Liver (tissue), 9 donors: ENCODE data around the gene QARS1. TPM values are rescaled to one million over a fixed set of nuclear protein-coding genes. Genes with fewer than 3 reads are reported as not detected.

ENCODE experiments used
- DNase-seq: peaks from one replicate; pipeline ENCODE4 v3.0.0-alpha.2; 2017; ENCODE audit warnings: low spot score
- H3K27ac ChIP-seq, 2 donors: one replicate each; pipeline ENCODE4 v1.7.0; 2013; ENCODE audit warnings: inconsistent platforms in 2 of 2, low read length in 2 of 2, control low read depth in 1 of 2, low read depth in 1 of 2, mild to moderate bottlenecking in 1 of 2
- H3K27me3 ChIP-seq, 4 donors: one replicate each; pipeline versions ENCODE4 v1.6.1 to v1.7.0; 2013; ENCODE audit warnings: low read length in 3 of 4, inconsistent platforms in 1 of 4, mild to moderate bottlenecking in 1 of 4, moderate library complexity in 1 of 4; ENCODE audit not compliant: control insufficient read depth in 4 of 4, insufficient read depth in 4 of 4
- H3K36me3 ChIP-seq, 4 donors: one replicate each; pipeline versions ENCODE4 v1.6.1 to v1.7.0; 2013; ENCODE audit warnings: low read length in 3 of 4, mild to moderate bottlenecking in 3 of 4, low read depth in 1 of 4, moderate library complexity in 1 of 4; ENCODE audit not compliant: control insufficient read depth in 4 of 4, insufficient read depth in 3 of 4
- H3K4me1 ChIP-seq, 4 donors: one replicate each; pipeline versions ENCODE4 v1.6.1 to v1.7.0; 2013; ENCODE audit warnings: low read length in 3 of 4, mild to moderate bottlenecking in 3 of 4, moderate library complexity in 1 of 4; ENCODE audit not compliant: control insufficient read depth in 4 of 4, insufficient read depth in 4 of 4
- H3K4me3 ChIP-seq, 3 donors: one replicate each; pipeline versions ENCODE4 v1.6.1 to v1.7.0; 2013; ENCODE audit warnings: low read length in 3 of 3, control low read depth in 1 of 3, low read depth in 1 of 3, mild to moderate bottlenecking in 1 of 3
- H3K9ac ChIP-seq, 2 donors: one replicate each; pipeline ENCODE4 v1.7.0; 2013; ENCODE audit warnings: low read length in 2 of 2, mild to moderate bottlenecking in 2 of 2, moderate library complexity in 2 of 2, control low read depth in 1 of 2, low read depth in 1 of 2
- H3K9me3 ChIP-seq, 4 donors: one replicate each; pipeline versions ENCODE4 v1.6.1 to v1.7.0; 2013; ENCODE audit warnings: low read length in 3 of 4; ENCODE audit not compliant: control insufficient read depth in 4 of 4
- ATF3 ChIP-seq: IDR thresholded peaks from 2 replicates; pipeline ENCODE4 v1.6.1; 2016; ENCODE audit warnings: antibody characterized with exemption
- CTCF ChIP-seq: fragments of 150-350 bp; IDR thresholded peaks from 2 replicates; pipeline ENCODE4 v1.5.1; 2017; ENCODE audit warnings: improper control_type of control experiment, low read depth, low read length; ENCODE audit not compliant: missing input control
- EGR1 ChIP-seq, 2 donors: IDR thresholded peaks; 2 replicates each; pipeline ENCODE4 v1.6.1; 2016 to 2018; ENCODE audit warnings: antibody characterized with exemption in 2 of 2, low read depth in 2 of 2
- FOXA1 ChIP-seq: IDR thresholded peaks from 2 replicates; pipeline ENCODE4 v1.6.1; 2016; ENCODE audit warnings: antibody characterized with exemption
- FOXA2 ChIP-seq: IDR thresholded peaks from 2 replicates; pipeline ENCODE4 v1.6.1; 2016; ENCODE audit warnings: antibody characterized with exemption
- GABPA ChIP-seq, 2 donors: IDR thresholded peaks in 1 of 2; conservative IDR thresholded peaks in 1 of 2; 2 replicates each; pipeline ENCODE4 v1.6.1; 2016; ENCODE audit warnings: antibody characterized with exemption in 2 of 2, mild to moderate bottlenecking in 1 of 2, moderate library complexity in 1 of 2
- HNF4A ChIP-seq, 2 donors: conservative IDR thresholded peaks; 2 replicates each; pipeline ENCODE4 v1.6.1; 2016; ENCODE audit warnings: antibody characterized with exemption in 2 of 2, mild to moderate bottlenecking in 2 of 2
- HNF4G ChIP-seq: IDR thresholded peaks from 2 replicates; pipeline ENCODE4 v1.6.1; 2016; ENCODE audit warnings: antibody characterized with exemption
- JUND ChIP-seq, 2 donors: IDR thresholded peaks; 2 replicates each; pipeline ENCODE4 v1.6.1; 2016; ENCODE audit warnings: antibody characterized with exemption in 2 of 2
- MAX ChIP-seq: IDR thresholded peaks from 2 replicates; pipeline ENCODE4 v1.6.1; 2016; ENCODE audit warnings: antibody characterized with exemption
- NR2F2 ChIP-seq: IDR thresholded peaks from 2 replicates; pipeline ENCODE4 v1.6.1; 2016; ENCODE audit warnings: antibody characterized with exemption
- RAD21 ChIP-seq, 2 donors: IDR thresholded peaks; 2 replicates each; pipeline ENCODE4 v1.6.1; 2016; ENCODE audit warnings: antibody characterized with exemption in 2 of 2, mild to moderate bottlenecking in 2 of 2
- REST ChIP-seq: IDR thresholded peaks from 2 replicates; pipeline ENCODE4 v1.6.1; 2016; ENCODE audit warnings: antibody characterized with exemption, mild to moderate bottlenecking
- RXRA ChIP-seq, 2 donors: IDR thresholded peaks; 2 replicates each; pipeline ENCODE4 v1.6.1; 2017 to 2018; ENCODE audit warnings: antibody characterized with exemption in 2 of 2, mild to moderate bottlenecking in 1 of 2
- SP1 ChIP-seq: IDR thresholded peaks from 2 replicates; pipeline ENCODE4 v1.6.1; 2018; ENCODE audit warnings: antibody characterized with exemption, mild to moderate bottlenecking
- TAF1 ChIP-seq: conservative IDR thresholded peaks from 2 replicates; pipeline ENCODE4 v1.6.1; 2016; ENCODE audit warnings: antibody characterized with exemption, mild to moderate bottlenecking
- YY1 ChIP-seq: IDR thresholded peaks from 2 replicates; pipeline ENCODE4 v1.6.1; 2016; ENCODE audit warnings: antibody characterized with exemption, mild to moderate bottlenecking
- ZBTB33 ChIP-seq: IDR thresholded peaks from 2 replicates; pipeline ENCODE4 v1.6.1; 2016; ENCODE audit warnings: antibody characterized with exemption
- WGBS: extraction: QIAGEN DNeasy Blood & Tissue Kit; methylation state at CpG from one replicate; pipeline ENCODE4 v1.1.7; 2013; 5-methylcytosine and 5-hydroxymethylcytosine counted together
- polyA plus RNA-seq, 2 donors: library from polyadenylated mRNA; stranded (reverse) in 1 of 2; unstranded in 1 of 2; fragments of 200-250 nt in 1 of 2; fragments of >200 nt in 1 of 2; fragmentation: Nextera tagmentation in 1 of 2; extraction: Ambion mirVana in 1 of 2; gene quantifications; one replicate each; pipeline versions ENCODE4 v1.2.1 to v1.2.3, GENCODE V29; 2013 to 2015
- total RNA-seq, 2 donors: library from RNA; depleted of rRNA; stranded (reverse); fragments of >200 nt; gene quantifications; one replicate each; pipeline ENCODE4 v1.2.3, GENCODE V29; 2014
- donor health status: healthy.
- donor health status: healthy.
- donor health status: healthy.
- donor health status: healthy.
- donor health status: healthy.

Gene QARS1
- total and polyA plus RNA-seq, 4 donors: 58.0 to 226 (median 145) TPM

- H3K9ac ChIP-seq: no peak overlapping the region
- peaks cover 0 to 2% (median 0%) of the 10 kb centered on the region in 4 donors for H3K4me1 ChIP-seq
- no peak for DNase-seq
- no peak for TF ChIP-seq FOXA2
- no peak for TF ChIP-seq SP1
- no peak for TF ChIP-seq YY1
- no peak for TF ChIP-seq JUND (IDR thresholded peaks at IDR 0.05)
- TF ChIP-seq TAF1: no peak
- TF ChIP-seq EGR1 (IDR thresholded peaks at IDR 0.05; ENCODE audit: low read depth in 2 of 2): no peak
- TF ChIP-seq HNF4G: no peak
- TF ChIP-seq ATF3: no peak
- TF ChIP-seq CTCF: no peak
- TF ChIP-seq NR2F2: no peak
- no peak for TF ChIP-seq ZBTB33
- no peak for TF ChIP-seq RXRA (IDR thresholded peaks at IDR 0.05)
- no peak for TF ChIP-seq MAX
- no peak for TF ChIP-seq HNF4A (conservative IDR thresholded peaks at IDR 0.05)
- TF ChIP-seq RAD21 (IDR thresholded peaks at IDR 0.05): no peak
- no peak for TF ChIP-seq REST
- TF ChIP-seq GABPA (IDR thresholded peaks at IDR 0.05 in 1 of 2, conservative IDR thresholded peaks at IDR 0.05 in 1 of 2): no peak
- TF ChIP-seq FOXA1: no peak
- H3K36me3 ChIP-seq: peaks cover 28 to 78% (median 65%) of the 10 kb centered on the region in 4 donors
- 86% methylated on average over 13 of the region's 13 CpGs for WGBS
- H3K4me3 ChIP-seq: no peak overlapping the region
- H3K27ac ChIP-seq: no peak overlapping the region
- no peaks in the 10 kb centered on the region for H3K27me3 ChIP-seq
- H3K9me3 ChIP-seq: no peaks in the 10 kb centered on the region
These were observed 6.2 kb upstream of the QARS1 start for GRCh38 chr3:49110780-49111179.
